Measurements from ENCODE around the gene SLC7A6. TPM values are rescaled to one million over a fixed set of nuclear protein-coding genes. Genes with fewer than 3 reads are reported as not detected.

SLC7A6 gene
- total and polyA plus RNA-seq, 2 of the 13 experiments (the other 11 are each of a cell fraction or from before 2014, with no cell fraction given) = 35.8 to 70.8 TPM

- TF ChIP-seq KLF16 (CRISPR knock-in tag; IDR thresholded peaks at IDR 0.05) = peak in 1 of 2 experiments; percentile 83; a peak in 1 of 4 replicates
- TF ChIP-seq IKZF4 (CRISPR knock-in tag; IDR thresholded peaks at IDR 0.05; ENCODE audit: borderline replicate concordance, low read depth, not compliant biosample characterization) = peak; percentile 6
- TF ChIP-seq NFKB2 (CRISPR knock-in tag; IDR thresholded peaks at IDR 0.05; ENCODE audit: borderline replicate concordance) = 0 out of 2 replicates have a peak, but pooled peaks have one; percentile 10
- no peak for TF ChIP-seq CC2D1A (CRISPR knock-in tag; IDR thresholded peaks at IDR 0.05)
- TF ChIP-seq AKAP8 (CRISPR knock-in tag; IDR thresholded peaks at IDR 0.05) = peak; percentile 57
- no peak for TF ChIP-seq PRPF4 (IDR thresholded peaks at IDR 0.05; ENCODE audit: low read depth, low read length, poor library complexity, severe bottlenecking)
- TF ChIP-seq MTERF4 (CRISPR knock-in tag; IDR thresholded peaks at IDR 0.05) = no peak
- TF ChIP-seq ZSCAN20 (CRISPR knock-in tag; IDR thresholded peaks at IDR 0.05; ENCODE audit: borderline replicate concordance) = no peak
- TF ChIP-seq ZNF224 (CRISPR knock-in tag; IDR thresholded peaks at IDR 0.05) = 0 out of 2 replicates have a peak, but pooled peaks have one; percentile 7
- no peak; the same call in 1 of the 2 replicates for TF ChIP-seq THAP11 (CRISPR knock-in tag; IDR thresholded peaks at IDR 0.05)
- no peak for TF ChIP-seq CENPBD1 (CRISPR knock-in tag; IDR thresholded peaks at IDR 0.05; ENCODE audit: borderline replicate concordance, low read depth)
- TF ChIP-seq ZNF124 (CRISPR knock-in tag; IDR thresholded peaks at IDR 0.05) = no peak; the same call in 1 of the 2 replicates
- no peak for TF ChIP-seq ZNF549 (CRISPR knock-in tag; IDR thresholded peaks at IDR 0.05)
- no peak for TF ChIP-seq ATF1 (CRISPR knock-in tag; IDR thresholded peaks at IDR 0.05)
- TF ChIP-seq ISX (CRISPR knock-in tag; conservative IDR thresholded peaks at IDR 0.05) = no peak; the same call in 1 of the 2 replicates
- no peak for TF ChIP-seq ZSCAN22 (CRISPR knock-in tag; IDR thresholded peaks at IDR 0.05)
- TF ChIP-seq ERF (CRISPR knock-in tag; IDR thresholded peaks at IDR 0.05) = peak; percentile 19; the same call in 1 of the 2 replicates
- TF ChIP-seq MYPOP (CRISPR knock-in tag; IDR thresholded peaks at IDR 0.05) = peak; percentile 45; the same call in 1 of the 2 replicates
- no peak; a peak in 1 of 4 replicates for TF ChIP-seq POLR2A (IDR thresholded peaks at IDR 0.05; ENCODE audit: insufficient read depth in 1 of 2, low read depth in 2 of 2, low read length in 2 of 2)
- no peak for TF ChIP-seq TBX3 (IDR thresholded peaks at IDR 0.05; ENCODE audit: borderline replicate concordance)
- 0 out of 2 replicates have a peak, but pooled peaks have one; percentile 4 for TF ChIP-seq NCOR1 (IDR thresholded peaks at IDR 0.05; ENCODE audit: borderline replicate concordance, low read length)
- no peak for TF ChIP-seq MLXIP (CRISPR knock-in tag; IDR thresholded peaks at IDR 0.05; ENCODE audit: borderline replicate concordance)
- TF ChIP-seq PPARG (CRISPR knock-in tag; conservative IDR thresholded peaks at IDR 0.05) = no peak
Measured at GRCh38 chr16:68235108-68235886, 29.0 kb upstream of the SLC7A6 start (continued).
